Glomerular visceral epithelial cell (primary cell): ENCODE data around the gene GSTA1.
"Not testable (repeated sequence)": the region's sequence is repeated elsewhere in the genome, so short reads cannot be mapped to it uniquely, and the experiment has no call there.

ENCODE experiments used
- DNase-seq: peaks from one replicate; pipeline ENCODE4 v3.0.0-alpha.2; 2016; ENCODE audit errors: extremely low spot score

The GSTA1 gene

GRCh38 chr6:52808660-52809059 is 5.0 kb upstream of the GSTA1 start:
- DNase-seq = no peak

- DNase-seq = no peak
These were observed 810 bp downstream of the GSTA1 start for GRCh38 chr6:52802806-52803205.

- no peak for DNase-seq
These were observed 2.3 kb downstream of the GSTA1 start for GRCh38 chr6:52801188-52801841.

- peak; percentile 11 for DNase-seq
These were observed 4.3 kb downstream of the GSTA1 start for GRCh38 chr6:52799272-52799671.

- DNase-seq = not testable (repeated sequence)
These were observed 9.2 kb downstream of the GSTA1 start for GRCh38 chr6:52794366-52794765.

- no peak for DNase-seq
These were observed 12.8 kb downstream of the GSTA1 start for GRCh38 chr6:52790861-52791260.

- DNase-seq = peak; percentile 12
These were observed 14.0 kb downstream of the GSTA1 start for GRCh38 chr6:52789658-52790057.

- DNase-seq = no peak
These were observed 15.1 kb downstream of the GSTA1 start for GRCh38 chr6:52788478-52788877.

GRCh38 chr6:52787917-52788316 is 15.7 kb downstream of the GSTA1 start:
- no peak for DNase-seq

- no peak for DNase-seq
These were observed 17.2 kb downstream of the GSTA1 start for GRCh38 chr6:52786249-52786956.

- DNase-seq = not testable (repeated sequence)
These were observed 20.8 kb downstream of the GSTA1 start for GRCh38 chr6:52782696-52783274.

- DNase-seq = not testable (repeated sequence)
These were observed 21.4 kb downstream of the GSTA1 start for GRCh38 chr6:52782209-52782608.

- DNase-seq = no peak
These were observed 24.4 kb downstream of the GSTA1 start for GRCh38 chr6:52779237-52779636.

- DNase-seq = not testable (repeated sequence)
These were observed 26.8 kb downstream of the GSTA1 start for GRCh38 chr6:52776711-52777351.

GRCh38 chr6:52769399-52769798 is 34.2 kb downstream of the GSTA1 start:
- peak; percentile 47 for DNase-seq

- DNase-seq = not testable (repeated sequence)
These were observed 36.0 kb downstream of the GSTA1 start for GRCh38 chr6:52767658-52768057.

GRCh38 chr6:52763322-52763916 is 40.2 kb downstream of the GSTA1 start, which contains the start of gene GSTA2:
Gene GSTA2, minus strand, starts transcription at chr6:52763475. Its CDS starts 5,528 bp downstream, at chr6:52757947.
- not testable (repeated sequence) for DNase-seq

- not testable (repeated sequence) for DNase-seq
These were observed 41.7 kb downstream of the GSTA1 start for GRCh38 chr6:52761673-52762491.

GRCh38 chr6:52760105-52760765 is 43.4 kb downstream of the GSTA1 start:
- no peak for DNase-seq

- DNase-seq = no peak
These were observed 44.5 kb downstream of the GSTA1 start for GRCh38 chr6:52759085-52759484.
